H7 (cell line): ENCODE data around the gene RMI2. TPM values are rescaled to one million over a fixed set of nuclear protein-coding genes. Genes with fewer than 3 reads are reported as not detected.
A peak's percentile ranks its signal among the peaks of the same experiment; 100 is the strongest.

ENCODE experiments used
- DNase-seq: peaks from one replicate; pipeline ENCODE4 v3.0.0; 2012
- H3K27me3 ChIP-seq: 2 replicates; pipeline ENCODE4 v1.6.0; 2011; ENCODE audit warnings: mild to moderate bottlenecking, low read length; ENCODE audit not compliant: control insufficient read depth, insufficient read depth
- H3K36me3 ChIP-seq: replicated peaks from 2 replicates; pipeline ENCODE4 v1.5.1; 2011; ENCODE audit warnings: low read length; ENCODE audit not compliant: control insufficient read depth, insufficient read depth
- H3K4me3 ChIP-seq: 2 replicates; pipeline ENCODE4 v1.5.1; 2011; ENCODE audit warnings: low read depth, mild to moderate bottlenecking, control low read depth, low read length, moderate library complexity; ENCODE audit not compliant: insufficient read depth
- total RNA-seq: library from RNA; depleted of rRNA; stranded (reverse); fragments of >200 nt; shearing (Covaris generic); gene quantifications from 2 replicates; pipeline ENCODE4 v1.2.3, GENCODE V29; 2014

RMI2 gene
- total RNA-seq, 1 experiment from 2014 or later = 58.8 TPM

DNA sequence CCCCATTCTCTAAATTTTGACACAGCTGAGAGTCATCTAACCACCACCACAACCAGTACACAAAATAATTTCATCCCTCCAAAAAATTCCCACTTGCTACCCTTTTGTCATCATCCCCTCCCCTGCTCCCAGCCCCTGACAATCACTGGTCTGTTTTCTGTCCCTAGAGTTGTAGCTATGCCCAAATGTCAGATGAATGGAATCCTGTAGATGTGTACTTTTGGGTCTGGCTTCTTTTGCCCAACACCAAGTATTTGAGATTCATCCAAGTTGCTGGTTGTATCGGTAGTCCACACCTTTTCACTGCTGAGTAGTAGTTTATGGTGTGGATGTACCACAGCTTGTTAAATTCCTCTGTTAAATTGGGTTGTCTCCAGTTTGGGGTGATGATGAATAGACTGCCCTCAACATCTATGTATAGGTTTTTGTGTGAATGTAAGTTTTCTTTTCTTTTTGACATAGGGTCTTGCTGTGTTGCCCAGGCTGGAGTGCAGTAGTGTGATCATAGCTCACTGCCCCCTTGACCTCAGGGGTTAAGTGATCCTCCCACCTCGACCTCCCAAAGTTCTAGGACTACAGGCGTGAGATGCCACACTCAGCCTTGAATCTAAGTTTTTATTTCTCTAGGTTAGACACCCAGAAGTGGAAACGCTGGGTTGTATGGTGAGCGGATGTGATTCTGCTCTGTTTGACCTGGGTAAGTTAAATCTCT is 14.6 kb upstream of the RMI2 start:
- DNase-seq = no peak
- Histone ChIP-seq H3K4me3 (no peak overlapping the region), H3K36me3 (no peaks in the 10 kb centered on the region; the same call in none of the 2 replicates), H3K27me3 (no peaks in the 10 kb centered on the region)

DNA sequence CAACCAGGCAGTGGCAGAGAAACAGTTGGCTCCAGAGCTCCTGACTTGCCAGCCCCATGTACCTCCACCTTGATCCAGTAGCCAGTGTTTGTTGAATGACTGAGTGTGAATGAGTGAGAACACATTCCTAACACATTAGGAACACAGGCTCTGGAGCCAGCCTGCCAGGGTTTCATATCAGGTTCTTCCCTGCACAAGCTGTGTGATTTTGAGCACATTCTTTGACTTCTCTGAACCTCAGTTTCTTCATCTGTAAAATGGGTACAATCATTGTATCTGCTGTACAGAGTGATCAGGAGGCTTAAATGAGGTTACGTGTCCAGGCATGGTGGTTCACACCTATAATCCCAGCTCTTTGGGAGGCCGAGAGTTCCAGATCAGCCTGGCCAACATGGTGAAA is 13.3 kb upstream of the RMI2 start:
- H3K4me3 ChIP-seq = no peak overlapping the region
- no peaks in the 10 kb centered on the region; the same call in none of the 2 replicates for H3K36me3 ChIP-seq
- H3K27me3 ChIP-seq = no peaks in the 10 kb centered on the region
- DNase-seq = no peak

DNA sequence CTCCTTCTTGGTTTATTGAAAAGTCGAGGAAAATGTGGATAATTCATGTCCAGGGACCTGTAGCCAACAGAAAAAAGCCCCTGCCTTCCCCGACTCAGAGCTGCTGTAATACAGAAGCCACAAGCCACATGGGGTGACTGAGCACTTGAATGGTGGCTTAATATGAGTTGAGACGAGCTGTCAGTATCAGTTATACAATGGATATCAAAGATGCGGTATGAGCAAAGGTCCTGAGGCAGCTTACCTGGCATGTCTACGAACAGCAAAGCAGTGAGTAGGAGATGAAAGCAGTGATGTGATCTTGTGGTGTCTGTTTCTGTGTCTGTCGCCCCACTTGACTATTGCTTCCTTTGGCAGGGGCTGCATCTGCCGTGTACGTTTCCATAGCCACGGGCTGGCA is 12.2 kb upstream of the RMI2 start:
- DNase-seq = no peak
- H3K27me3 ChIP-seq = no peaks in the 10 kb centered on the region

DNA sequence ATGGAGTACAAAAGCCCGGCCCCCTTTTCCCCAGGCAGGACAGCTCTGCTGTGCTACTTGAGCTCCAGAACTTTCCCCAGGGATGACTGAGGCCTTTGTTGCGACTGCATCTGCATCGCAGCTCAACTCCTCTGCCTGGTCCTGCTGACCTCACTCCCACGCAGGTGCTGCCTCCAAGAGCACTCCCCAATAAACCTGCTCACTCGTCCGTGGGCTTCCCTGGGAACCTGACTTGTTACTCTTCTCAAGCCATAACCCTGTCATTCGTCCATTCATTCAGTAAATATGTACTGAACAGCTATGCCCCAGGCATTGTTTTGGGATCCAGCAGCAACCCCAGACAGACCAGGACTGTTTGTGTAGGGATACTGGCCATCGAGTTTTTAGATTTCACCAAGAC is 11.6 kb upstream of the RMI2 start:
- DNase-seq = no peak
- Histone ChIP-seq H3K36me3 (no peaks in the 10 kb centered on the region; the same call in 1 of the 2 replicates), H3K4me3 (no peak overlapping the region), H3K27me3 (no peaks in the 10 kb centered on the region)

More for the DNA sequence above, 12.2 kb upstream of the RMI2 start:
- no peak overlapping the region for H3K4me3 ChIP-seq
- H3K36me3 ChIP-seq = no peaks in the 10 kb centered on the region; the same call in 1 of the 2 replicates

DNA sequence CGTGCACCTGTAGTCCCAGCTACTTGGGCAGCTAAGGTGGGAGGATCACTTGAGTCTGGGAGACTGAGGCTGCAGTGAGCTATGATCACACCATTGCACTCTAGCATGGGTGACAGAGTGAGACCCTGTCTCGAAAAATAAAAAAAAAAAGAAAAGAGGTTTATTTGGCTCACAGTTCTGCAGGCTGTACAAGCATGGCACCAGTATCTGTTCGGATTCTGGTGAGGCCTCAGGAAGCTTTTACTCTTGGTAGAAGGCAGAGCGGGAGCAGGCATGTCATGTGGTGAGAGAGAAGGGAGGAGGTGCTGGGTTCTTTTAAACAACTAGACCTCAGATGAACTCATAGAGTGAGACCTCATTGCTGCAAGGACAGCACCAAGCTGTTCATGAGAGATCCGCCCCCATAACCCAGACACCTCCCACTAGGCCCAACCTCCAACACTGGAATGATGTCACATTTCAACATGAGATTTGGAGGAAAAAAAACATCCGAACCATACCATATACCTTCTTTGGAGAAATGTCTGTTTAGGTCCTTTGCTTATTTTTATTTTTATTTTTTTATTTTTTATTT is 10.3 kb upstream of the RMI2 start:
- DNase-seq = no peak
- Histone ChIP-seq H3K27me3 (no peaks in the 10 kb centered on the region), H3K36me3 (no peaks in the 10 kb centered on the region; the same call in 1 of the 2 replicates), H3K4me3 (no peak overlapping the region)

DNA sequence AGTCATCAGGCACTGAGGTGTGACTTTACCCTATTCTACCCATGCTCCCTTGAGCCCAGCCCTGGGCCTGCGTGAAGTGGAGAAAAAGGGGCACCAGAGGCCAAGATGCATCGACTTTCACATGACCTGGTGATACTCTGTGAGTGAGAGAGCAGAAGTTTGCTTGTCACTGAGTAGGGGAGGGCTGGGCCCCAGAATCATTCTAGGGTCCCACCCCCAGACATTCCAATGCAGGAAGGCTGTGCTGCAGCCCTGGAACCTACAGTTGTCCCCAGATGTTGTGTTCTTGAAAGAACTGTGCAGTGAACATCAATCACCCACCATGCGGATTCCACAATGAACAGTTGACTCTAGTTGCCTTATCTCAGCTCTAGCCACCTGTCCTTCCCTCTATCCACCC is 6.2 kb upstream of the RMI2 start:
- Histone ChIP-seq H3K27me3 (no peaks in the 10 kb centered on the region), H3K4me3 (no peak overlapping the region), H3K36me3 (no peaks in the 10 kb centered on the region; the same call in 1 of the 2 replicates)
- DNase-seq = no peak

DNA sequence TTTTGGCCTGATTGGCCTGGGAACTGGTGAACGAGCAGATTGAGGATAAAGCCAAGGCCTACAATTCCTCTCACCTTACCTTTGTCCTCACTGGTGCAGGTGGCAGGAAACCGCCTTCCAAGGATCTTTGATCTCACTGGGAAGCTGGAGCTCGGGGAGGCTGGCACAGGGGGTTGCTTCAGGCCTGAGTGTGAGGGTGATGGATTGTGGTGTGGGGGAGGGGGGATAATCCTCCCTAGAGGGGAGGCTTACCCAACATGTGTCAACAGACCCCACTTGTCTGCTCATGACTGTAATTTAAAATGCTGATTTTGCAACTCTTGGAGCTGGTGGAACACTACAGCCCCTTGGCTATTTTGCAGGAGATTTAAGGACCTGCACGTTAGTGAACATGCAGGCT is 4.5 kb upstream of the RMI2 start:
- no peak overlapping the region for H3K4me3 ChIP-seq
- H3K27me3 ChIP-seq = no peaks in the 10 kb centered on the region
- no peaks in the 10 kb centered on the region; the same call in 1 of the 2 replicates for H3K36me3 ChIP-seq
- DNase-seq = peak; percentile 55

DNA sequence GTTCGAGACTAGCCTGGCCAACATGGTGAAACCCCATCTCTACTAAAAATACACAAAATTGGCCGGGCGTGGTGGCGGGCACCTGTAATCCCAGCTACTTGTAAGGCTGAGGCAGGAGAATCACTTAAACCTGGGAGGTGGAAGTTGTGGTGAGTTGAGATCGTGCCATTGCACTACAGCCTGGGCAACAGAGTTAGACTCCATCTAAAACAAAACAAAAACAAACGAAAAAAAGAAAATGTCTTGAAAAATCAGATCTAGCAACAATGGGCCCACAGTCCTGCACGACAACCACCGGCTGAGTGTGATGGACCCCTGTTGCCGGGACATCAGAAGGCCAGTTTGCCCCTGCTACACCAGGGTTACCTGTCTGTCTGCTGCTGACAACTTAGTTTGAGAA is 3.9 kb upstream of the RMI2 start:
- DNase-seq = no peak
- H3K36me3 ChIP-seq = no peaks in the 10 kb centered on the region; the same call in 1 of the 2 replicates

DNA sequence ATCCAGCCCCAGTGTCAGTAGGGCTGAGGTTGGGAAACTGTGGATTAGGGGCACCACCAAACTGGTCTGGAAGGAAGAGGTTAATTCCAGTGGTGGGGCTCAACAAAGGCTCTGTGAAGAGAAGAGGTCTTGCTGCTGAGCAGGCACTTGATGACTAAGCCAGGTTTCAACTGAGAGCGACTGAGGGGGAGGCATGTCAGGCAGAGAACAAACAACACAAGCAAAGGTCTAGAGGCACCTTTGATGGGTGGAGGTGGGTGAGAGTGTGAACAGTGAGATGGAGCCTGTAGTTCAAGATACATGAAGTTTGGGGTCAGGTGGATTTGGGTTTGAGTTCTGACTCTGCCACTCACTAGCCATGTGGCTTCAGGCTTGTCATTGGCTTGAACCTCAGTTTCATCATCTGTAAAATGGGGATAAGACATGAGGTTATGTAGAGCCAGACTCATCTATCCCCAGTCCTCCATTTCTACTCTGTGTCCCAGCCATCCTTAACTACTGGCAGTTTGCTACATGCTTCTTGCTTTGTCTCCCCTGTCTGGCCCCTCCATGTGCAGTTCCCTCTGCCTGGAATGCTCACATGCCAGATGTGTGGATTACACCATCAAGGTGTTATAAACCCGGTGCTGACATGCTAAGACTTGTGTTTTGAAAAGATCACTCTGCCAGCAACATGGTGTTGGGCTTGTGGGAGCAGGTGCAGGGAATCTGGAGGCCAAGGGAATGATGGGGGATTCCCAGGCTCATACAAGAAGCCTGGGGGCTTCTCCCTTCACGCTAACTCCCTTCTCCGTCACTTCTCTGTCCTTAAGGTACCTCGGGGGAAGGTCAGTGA is 3.0 kb upstream of the RMI2 start:
- DNase-seq = no peak
- Histone ChIP-seq H3K27me3 (no peaks in the 10 kb centered on the region), H3K4me3 (no peak overlapping the region)

More for the DNA sequence above, 3.9 kb upstream of the RMI2 start:
- Histone ChIP-seq H3K27me3 (no peaks in the 10 kb centered on the region), H3K4me3 (no peak overlapping the region)

DNA sequence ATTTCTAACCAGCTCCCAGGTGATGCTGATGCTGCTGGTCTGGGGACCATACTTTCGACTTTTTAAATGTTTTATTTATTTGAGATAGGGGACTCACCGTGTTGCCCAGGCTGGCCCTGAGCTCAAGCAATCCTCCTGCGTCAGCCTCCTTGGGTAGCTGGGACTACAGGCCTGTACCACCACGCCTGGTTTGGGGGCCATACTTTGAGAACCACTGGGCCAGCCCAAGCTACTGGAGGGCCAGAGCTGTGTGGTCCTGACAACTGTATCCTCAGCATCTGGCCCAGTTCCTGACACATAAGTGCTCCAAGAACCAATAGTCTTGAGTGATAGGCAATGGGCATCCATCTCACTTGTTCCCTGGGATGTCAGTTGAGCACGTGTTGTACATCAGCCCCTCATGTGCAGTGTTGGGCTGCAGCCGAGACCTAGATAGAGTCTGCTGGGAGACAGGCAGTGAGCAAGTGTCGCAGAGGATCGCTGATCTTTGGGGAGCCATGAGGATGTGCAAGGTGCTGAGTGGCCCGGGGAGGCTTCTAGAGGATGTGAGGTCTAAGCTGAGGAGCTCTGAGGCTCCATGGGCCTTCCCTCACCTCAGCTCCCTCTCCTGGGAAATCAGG is 1.6 kb downstream of the RMI2 start:
- no peaks in the 10 kb centered on the region for H3K27me3 ChIP-seq
- H3K4me3 ChIP-seq = no peak overlapping the region
- H3K36me3 ChIP-seq = no peaks in the 10 kb centered on the region; the same call in none of the 2 replicates
- DNase-seq = no peak

More for the DNA sequence above, 3.0 kb upstream of the RMI2 start:
- no peaks in the 10 kb centered on the region; the same call in none of the 2 replicates for H3K36me3 ChIP-seq

DNA sequence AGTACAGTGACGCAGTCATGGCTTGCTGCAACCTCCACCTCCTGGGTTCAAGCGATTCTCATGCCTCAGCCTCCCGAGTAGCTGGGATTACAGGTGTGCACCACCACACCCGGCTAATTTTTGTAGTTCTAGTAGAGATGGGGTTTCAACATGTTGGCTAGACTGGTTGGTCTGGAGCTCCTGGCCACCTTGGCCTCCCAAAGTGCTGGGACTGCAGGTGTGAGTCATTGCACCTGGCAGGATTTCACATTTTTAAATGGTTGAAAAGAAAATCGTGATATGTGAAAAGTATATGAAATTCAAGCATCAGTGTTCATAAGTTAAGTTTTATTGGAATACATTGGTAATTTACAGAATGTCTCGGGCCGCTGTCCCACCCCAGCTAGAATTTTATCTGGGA is 2.6 kb downstream of the RMI2 start:
- Histone ChIP-seq H3K36me3 (no peaks in the 10 kb centered on the region; the same call in none of the 2 replicates), H3K27me3 (no peaks in the 10 kb centered on the region), H3K4me3 (no peak overlapping the region)
- no peak for DNase-seq

DNA sequence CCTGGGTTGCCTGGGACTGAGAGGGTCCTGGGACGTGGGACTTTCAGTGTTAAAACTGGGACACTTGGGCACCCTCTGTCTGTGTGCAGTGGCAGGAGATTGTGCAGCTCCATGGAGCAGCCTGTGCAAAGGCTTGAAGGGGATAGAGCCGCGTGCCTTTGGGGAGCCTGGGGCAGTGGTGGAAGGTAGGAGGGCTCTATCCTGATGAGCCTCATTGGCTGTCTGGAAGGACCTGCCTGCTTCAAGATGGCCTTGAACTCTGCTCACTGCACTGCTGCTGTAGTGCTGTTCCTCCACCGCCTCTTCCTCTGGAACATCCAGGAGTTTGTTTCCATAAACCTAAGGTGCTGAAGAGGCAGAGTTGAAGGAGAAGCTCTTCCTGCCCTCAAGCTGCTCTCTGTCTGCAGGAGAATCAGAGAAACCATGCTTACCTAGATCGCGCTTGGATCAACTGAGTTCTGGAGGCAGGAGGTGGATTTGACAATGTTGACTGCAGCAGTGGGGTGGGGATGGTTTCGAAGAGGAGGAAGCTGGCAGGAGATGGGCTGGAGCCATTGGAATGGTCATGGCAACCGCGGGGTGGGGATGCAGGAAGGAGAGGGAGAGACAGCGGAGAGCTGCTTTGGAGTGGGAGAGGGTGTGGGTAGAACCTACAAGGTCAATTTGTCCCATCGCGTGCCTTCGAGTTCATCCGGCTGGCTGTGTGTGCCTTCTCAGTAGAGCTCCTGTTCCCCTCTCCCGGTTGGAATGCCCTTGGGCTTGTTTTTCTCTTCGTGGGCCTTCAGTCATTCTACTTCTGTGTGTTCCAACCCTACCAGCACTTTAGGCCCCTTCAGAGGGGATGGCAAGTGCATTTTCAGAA is 3.7 kb downstream of the RMI2 start:
- no peaks in the 10 kb centered on the region for H3K27me3 ChIP-seq
- H3K36me3 ChIP-seq = no peaks in the 10 kb centered on the region; the same call in none of the 2 replicates
- DNase-seq = no peak
- H3K4me3 ChIP-seq = no peak overlapping the region

DNA sequence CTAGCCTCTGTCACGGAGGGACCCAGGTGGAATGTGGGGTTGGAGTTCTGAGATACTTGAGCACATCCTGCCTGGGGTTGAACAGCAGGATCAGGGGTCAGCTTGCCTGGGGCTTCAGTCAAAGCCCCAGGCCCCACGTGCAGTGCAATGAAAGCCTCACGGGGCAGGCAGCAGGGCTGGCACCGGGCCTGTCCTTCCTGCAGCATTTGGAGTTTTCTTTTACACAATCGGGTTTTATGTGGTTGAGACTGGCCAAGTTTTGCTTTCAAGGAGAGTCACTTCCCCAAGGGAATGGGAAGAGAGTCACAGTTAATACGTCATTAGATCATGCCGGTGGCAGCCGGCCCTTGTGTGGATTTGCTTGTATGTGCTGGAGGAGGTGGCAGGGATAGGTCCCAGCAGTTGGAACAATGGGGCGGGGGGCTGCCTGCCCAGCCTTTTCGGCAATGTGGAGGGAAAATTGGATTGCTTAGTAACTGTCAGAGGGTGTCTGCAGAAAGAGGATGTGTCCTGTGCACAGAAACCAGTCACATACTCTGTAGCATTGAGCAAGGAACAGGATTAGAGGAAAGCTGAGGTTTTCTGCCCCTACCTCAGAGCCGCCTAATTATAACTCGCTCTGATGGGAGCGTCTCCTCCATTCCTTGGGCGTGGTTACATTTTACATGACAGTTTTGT is 4.5 kb downstream of the RMI2 start:
- no peaks in the 10 kb centered on the region; the same call in none of the 2 replicates for H3K36me3 ChIP-seq
- no peaks in the 10 kb centered on the region for H3K27me3 ChIP-seq
- DNase-seq = peak; percentile 13
- no peak overlapping the region for H3K4me3 ChIP-seq
